Measurements from ENCODE around the gene FOXP4. TPM values are rescaled to one million over a fixed set of nuclear protein-coding genes. Genes with fewer than 3 reads are reported as not detected.

Gene FOXP4
- total RNA-seq, 1 experiment from 2014 or later, result 11.6 TPM

DNA sequence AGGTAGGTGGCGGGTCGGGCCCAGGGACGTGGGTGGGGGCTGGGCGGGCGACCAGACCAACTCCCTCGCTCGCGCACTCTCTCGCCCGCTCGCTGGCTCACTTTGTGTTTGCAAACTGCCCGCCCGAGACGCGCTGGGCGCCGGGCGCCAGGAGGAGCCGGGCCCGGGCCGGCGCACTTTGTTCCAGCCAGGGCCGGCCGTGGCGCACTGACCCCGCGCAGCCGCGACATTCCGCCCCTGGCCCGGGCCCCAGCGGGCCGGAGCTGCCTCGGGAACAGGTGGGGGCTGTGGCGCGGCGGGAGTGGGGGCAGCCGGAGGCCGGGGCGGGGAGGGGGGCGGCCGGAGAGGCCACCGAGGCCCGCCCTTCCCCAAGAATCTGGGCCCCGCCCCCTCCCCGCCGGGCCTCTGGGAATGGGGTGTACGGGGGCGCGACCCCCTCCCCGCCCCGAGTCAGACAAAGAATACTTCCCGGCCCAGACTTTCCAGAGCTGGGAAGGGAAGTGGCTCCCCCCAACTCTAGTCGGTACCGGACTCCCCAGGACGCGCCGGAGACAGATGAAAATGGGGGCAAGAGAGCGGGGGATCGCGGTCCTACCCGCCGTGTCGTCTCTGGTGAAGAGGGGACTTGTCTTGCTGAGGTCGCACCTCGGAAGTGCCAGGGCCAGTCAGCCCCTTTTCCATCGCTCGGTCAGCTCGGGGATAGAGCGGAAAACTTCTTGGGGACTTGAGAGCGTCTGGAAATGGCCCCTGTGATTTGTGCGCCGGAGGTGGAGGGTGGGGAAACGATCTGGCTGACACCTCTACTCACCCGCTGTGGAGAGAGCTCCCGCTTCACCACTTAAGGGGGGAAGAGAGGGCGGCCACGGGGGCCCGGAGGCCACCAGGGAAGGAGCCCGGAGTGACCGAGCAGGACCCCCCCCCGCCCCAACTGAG lies 951 bp downstream of the FOXP4 start:
- peak; percentile 58 for DNase-seq (ENCODE audit: low read depth)

- DNase-seq (ENCODE audit: low read depth), result no peak
Measured at GRCh38 chr6:41547799-41548097, 1.6 kb downstream of the FOXP4 start.

GRCh38 chr6:41548098-41548840 lies 2.1 kb downstream of the FOXP4 start:
- no peak for DNase-seq (ENCODE audit: low read depth)

DNA sequence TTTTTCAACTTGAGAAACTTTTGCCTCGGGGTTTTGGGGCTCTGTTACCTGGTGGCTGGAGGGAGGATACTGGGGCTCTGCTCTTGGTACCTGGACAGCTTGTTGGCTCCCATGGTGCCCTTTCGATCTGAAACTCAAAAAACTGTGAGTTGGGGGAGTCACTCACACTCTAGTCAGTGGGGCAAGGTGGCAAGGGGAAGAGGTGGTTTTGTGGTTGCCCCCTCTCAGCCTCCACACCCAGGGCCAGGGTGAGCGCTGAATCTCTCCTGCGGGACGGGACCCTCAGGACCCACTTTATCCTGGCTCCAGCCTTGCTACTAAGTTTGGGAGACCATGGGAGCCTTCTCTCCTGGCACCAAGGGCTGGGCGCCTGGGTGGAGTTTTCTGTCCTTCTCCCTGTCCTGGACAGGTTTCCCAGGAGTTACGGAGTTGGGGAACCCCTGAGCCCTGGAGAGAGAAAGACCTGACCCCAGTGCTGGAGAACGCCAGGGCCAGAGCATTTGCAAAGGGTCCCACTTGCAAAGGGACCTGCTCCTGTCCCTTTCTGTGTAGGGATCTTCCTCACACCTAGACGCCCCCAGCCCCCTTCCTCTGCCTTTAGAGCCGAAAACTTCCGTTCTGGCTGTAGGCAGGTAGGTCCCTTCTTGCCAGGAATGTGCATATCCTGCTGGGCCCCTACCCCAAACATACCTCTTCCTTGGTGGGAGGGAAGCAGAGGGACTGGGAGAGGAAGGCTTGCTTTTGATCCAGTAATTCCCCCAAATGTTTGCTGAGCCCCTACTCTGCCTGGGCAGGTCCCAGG lies 2.9 kb downstream of the FOXP4 start:
- no peak for DNase-seq (ENCODE audit: low read depth)

- DNase-seq (ENCODE audit: low read depth), result no peak
Measured at GRCh38 chr6:41549673-41550072, 3.5 kb downstream of the FOXP4 start.

- DNase-seq (ENCODE audit: low read depth), result no peak
Measured at GRCh38 chr6:41551086-41551700, 5.0 kb downstream of the FOXP4 start.

- DNase-seq (ENCODE audit: low read depth), result no peak
Measured at GRCh38 chr6:41551857-41552256, 5.7 kb downstream of the FOXP4 start.

GRCh38 chr6:41552723-41553122 lies 6.5 kb downstream of the FOXP4 start:
- no peak for DNase-seq (ENCODE audit: low read depth)

DNA sequence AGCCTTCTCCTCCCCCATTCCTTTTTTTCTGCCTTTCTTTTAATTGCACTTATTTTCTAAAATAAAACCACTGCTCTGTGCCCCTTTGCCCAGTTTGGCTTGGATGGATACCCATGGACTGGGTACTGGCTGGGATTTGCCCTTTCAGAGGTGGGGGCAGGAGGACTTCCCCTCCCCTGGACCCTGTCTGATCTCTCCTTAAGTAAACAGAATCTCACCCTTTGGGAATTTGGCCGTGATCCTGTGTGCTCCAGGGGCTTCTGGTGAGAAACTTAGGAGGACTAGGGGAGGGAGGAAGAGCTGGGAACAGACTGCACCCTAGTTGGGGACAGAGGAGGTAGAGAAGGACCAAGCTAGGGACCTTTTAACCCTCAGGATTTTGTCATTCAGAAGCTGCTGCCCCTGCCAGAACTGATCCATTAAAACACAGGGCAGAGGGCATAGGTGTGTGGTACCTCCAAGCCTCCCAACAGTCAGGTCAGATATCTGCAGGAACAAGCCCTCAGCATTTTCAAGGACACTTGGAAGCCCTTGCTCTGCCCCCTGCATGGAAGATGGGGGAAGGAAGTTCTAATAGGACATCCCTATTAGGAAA lies 7.3 kb downstream of the FOXP4 start:
- no peak for DNase-seq (ENCODE audit: low read depth)

- DNase-seq (ENCODE audit: low read depth), result no peak
Measured at GRCh38 chr6:41555326-41556300, 9.4 kb downstream of the FOXP4 start.

GRCh38 chr6:41557335-41557734 lies 11.2 kb downstream of the FOXP4 start:
- no peak for DNase-seq (ENCODE audit: low read depth)

GRCh38 chr6:41558033-41558807 lies 12.0 kb downstream of the FOXP4 start:
- no peak for DNase-seq (ENCODE audit: low read depth)

DNA sequence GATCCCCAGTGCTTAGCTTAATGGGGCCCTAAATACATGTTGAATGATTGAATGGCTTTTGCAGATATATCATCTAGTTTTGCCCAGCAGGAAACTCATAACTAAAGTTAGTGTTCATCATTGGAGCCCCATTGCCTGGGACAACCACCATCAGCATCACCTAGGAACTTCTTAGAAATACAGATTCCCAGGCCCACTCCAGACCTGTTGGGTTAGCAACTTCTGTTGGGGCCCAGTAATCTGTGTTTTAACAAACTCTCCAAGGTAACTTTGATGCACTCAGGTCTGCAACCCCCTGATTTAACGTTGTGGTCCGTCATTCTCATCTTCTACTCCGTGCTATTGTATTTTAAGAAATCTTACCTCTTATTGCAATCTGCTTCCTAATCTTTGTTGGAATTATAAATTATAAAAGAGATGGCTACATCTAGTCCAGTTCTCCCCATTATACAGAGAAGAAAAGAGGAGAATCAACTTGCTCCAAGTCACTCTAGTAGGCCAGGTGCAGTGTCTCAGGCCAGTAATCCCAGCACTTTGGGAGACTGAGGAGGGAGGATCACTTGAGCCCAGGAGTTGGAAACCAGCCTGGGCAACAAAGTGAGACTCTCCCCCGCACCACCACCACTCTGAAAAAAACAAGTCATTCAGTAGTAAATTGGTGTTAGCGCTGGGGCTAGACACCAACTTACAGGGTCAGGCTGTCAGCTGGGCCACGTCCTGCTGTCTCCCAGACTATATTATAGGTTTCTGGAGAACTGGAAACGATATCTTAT lies 13.7 kb downstream of the FOXP4 start:
- DNase-seq (ENCODE audit: low read depth), result no peak

GRCh38 chr6:41560431-41561192 lies 14.4 kb downstream of the FOXP4 start:
- DNase-seq (ENCODE audit: low read depth), result no peak

DNA sequence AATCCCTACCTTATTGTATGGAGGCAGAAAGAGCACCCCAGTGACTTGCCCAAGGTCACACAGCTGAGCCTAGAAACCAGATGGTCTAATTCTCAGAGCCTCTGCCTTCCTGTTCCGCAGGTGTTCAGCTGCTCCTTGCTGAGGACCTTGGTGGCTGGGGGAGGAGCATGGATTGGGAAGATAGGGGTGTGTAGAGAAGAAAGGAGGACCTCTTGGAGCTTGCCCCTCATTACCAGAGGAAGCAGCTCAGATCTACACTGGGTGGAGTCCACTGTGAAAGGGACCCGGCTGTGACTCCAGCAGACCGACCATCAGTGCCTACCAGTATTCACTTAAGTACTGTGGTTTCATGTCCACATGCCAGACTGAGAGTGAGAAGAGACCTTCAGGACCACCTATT lies 15.2 kb downstream of the FOXP4 start:
- DNase-seq (ENCODE audit: low read depth), result no peak

- no peak for DNase-seq (ENCODE audit: low read depth)
Measured at GRCh38 chr6:41561931-41562911, 16.0 kb downstream of the FOXP4 start.
